ENCODE data around the gene BCL2.
A peak's percentile ranks its signal among the peaks of the same experiment; 100 is the strongest.

The BCL2 gene

DNA sequence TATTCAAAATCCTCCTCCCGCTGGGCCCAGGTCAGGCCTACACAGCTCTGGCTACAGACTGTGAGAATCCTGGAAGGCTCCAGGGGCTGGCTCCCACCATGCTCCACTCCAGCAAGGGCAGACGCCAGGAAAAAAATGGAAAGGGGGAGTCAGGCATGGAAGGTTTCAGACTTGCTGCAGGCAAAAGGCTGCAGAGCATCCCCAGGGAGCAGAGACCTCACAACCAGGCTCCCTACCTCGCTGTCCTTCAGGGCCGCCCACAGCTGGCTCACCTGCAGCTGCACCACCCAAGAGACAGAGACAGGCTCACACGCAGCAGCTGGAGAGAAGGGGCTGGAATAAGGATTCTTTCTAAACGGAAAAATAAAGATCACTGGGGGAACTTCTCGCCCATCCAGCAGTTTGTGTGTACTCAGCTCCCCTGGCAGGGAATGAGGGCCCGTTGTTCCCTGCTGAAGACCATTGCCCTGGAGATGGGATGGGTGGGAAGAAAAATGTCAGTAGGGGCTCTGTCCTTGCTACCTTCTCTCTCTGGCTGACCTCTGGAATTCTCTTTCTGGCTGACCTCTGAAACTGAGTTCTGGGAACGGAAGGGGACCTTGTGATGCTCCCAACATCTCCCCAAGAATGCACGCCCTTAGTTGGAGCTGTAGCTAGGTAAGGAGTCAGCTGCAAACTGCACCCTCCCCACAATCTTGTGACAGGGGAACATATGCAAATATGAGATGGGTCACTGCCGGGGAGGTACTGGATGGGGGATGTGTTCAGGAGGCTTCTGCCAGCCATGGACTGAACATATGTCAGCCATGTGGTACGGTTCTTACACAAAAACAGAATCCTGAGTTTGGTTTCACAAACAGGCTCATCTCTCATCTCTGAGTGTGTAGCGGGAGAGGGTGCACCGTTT is 34.5 kb downstream of the BCL2 start:
- DNase-seq, result no peak

GRCh38 chr18:63284173-63284799 is 35.3 kb downstream of the BCL2 start:
- no peak for DNase-seq

GRCh38 chr18:63283305-63284094 is 36.1 kb downstream of the BCL2 start:
- no peak for DNase-seq

- no peak for DNase-seq
Measured at GRCh38 chr18:63282793-63283192, 36.8 kb downstream of the BCL2 start.

- no peak for DNase-seq
Measured at GRCh38 chr18:63273222-63273927, 46.2 kb downstream of the BCL2 start.

- DNase-seq, result no peak
Measured at GRCh38 chr18:63272638-63273037, 46.9 kb downstream of the BCL2 start.

- no peak for DNase-seq
Measured at GRCh38 chr18:63271881-63272299, 47.7 kb downstream of the BCL2 start.

DNA sequence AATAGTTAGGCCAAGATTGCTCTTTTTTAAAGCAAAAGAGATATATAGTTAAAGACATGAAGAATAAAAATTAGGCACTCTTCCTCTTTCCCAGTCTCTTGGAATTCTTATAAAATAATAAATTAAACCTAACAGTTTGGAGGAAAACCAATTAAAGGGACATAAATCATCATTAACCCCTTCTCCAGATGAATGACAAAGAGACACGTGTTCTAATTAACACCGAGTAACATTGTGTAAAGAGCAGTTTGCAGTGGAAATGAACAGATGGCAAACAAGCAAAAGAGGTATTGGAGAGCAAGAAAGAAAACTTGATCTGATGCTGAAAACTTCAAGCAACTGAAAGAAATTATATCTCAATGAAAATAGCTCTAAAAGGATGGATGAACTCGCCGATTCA is 48.4 kb downstream of the BCL2 start:
- no peak for DNase-seq

GRCh38 chr18:63267975-63268721 is 51.4 kb downstream of the BCL2 start:
- no peak for DNase-seq

GRCh38 chr18:63266888-63267790 is 52.4 kb downstream of the BCL2 start:
- DNase-seq, result no peak

DNA sequence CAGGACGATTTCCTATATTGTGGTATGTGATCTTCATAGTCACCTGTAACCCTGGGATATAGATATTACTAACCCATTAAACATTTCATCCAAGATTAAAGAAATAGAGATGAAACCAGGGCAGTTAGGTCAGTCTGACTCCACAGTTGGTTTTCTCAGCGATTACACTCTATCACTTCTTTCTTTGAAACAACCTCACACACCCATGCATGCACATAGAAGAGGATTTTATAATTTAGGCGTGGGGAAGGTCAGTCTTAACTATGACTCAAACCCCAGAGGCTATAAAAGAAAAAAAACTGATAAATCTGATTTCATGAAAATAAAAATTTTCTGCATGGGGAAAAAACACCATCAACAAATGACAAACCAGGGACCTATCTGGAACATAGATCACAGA is 54.2 kb downstream of the BCL2 start:
- DNase-seq, result no peak

GRCh38 chr18:63264871-63265270 is 54.7 kb downstream of the BCL2 start:
- DNase-seq, result peak; percentile 90

DNA sequence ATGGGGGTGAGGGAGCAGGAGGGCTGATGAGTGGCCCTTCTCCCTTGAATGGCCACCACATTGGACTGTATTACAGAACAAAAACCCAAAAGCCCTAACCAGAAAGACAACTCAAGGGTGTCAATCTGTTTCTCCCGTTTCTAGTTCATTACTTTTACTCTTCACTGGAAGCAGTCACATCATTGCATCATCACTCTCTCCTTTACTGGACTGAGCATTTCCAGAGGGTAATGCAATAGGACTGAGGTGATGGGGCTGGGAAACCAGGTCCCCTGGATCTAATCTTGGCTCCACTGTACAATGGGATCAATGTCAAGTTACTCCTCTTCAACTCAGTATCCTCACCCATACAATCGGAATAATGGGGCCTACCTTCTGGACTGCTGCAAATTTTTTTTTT is 56.1 kb downstream of the BCL2 start:
- DNase-seq, result no peak

DNA sequence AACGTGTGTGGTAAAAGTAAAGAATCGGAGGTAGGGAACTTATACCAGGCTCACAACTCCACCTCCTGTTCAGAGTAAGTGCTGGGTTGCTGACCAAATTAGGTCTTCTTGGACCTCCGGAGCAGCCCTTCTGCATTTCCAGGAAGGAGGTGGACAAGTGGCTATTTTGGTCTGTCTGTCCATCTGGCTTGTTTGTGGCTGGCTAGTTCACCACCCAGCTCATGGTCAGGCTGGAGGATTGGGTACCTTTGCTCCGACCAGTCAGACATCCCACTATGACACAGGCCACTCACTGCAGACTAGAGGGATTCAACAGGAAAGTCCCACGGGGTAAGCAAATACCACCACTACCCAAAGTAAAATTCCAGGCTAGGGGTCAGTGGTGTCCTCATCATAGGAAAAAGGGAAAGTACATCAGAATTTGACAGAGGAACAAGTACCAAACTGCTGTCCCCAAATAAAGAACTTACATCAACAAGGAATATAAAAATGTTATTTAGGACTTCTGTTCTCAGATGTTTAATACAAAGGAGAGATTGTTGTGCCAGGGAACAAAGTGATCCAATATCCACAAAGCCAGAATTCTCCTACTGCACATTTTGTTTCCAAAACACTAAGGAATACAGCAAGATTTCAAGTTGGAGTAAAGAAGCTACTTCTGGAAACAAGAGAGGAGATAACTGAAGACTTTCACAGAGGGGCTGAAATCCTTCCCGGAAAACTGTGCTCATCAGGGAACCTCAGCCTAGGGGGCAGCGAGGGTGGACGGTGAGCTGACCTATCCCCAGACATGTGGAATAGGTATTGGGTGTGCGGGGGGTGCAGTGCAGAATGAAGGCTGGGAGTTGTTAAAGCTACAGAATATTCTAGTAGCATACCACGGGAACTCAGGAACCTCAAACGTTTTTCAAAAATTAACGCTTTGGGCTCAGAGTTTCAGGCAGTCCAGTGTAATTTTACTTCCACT is 56.9 kb downstream of the BCL2 start:
- DNase-seq, result no peak

GRCh38 chr18:63261029-63261428 is 58.5 kb downstream of the BCL2 start:
- no peak for DNase-seq

DNA sequence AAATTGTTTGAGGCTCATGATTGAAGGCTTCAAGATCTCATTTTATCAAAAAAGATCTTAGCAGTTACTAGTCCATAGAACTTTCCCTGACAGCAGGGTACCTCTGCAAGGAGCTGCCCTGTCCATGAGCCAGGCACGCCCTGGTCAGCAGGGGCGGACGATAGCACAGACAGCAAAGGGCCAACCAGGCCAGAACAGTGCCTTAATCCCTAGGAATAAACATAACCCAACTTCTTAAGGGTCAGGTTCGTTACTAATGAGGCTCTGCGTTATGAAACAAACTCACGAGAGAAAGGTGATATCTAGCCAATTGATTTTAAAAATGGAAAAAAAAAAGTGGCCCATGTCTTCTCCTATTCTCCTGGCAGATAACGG is 59.2 kb downstream of the BCL2 start:
- DNase-seq, result no peak

DNA sequence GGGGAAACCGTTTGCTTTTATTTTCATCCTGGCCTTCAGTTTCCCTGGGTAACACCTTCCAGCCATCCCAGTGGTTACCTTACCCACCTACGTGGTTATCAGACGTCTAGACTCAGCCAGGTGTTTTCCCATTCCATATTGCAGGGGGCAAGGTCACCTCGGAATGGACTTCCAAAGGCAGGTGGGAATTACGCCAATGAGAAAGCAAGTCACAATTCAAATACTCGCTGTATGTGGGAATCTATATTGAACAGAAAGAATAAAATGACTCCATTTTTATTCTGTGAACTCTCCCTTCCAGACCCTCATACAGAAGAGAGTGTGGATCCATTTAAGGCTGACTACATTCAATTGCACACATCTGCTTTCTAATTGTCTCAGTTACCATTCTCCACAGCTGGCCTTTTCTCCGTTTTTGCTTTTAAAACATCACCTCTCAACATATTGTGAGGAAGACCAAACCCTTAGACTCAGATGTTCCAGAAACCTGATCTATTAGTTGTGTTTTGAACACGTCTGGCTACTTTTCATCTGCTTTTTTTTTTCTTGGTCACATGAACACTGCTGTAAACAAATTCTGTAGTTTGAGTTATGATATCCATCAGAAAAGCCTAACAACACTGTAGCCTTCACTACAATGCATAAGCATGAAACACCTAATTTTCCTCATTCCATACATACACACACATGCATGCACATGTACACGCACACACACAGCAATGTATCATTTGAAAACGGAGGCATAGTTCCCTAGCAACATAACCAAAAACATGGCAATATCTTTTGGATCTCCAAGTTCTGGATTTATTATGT is 59.8 kb downstream of the BCL2 start:
- DNase-seq, result peak; percentile 76

GRCh38 chr18:63258749-63259566 is 60.6 kb downstream of the BCL2 start:
- DNase-seq, result peak; percentile 76

Measured in NCI-H2107 (cell line).